Frontal cortex (tissue), 4 donors: ENCODE measurements around the gene TYRP1. TPM values are rescaled to one million over a fixed set of nuclear protein-coding genes. Genes with fewer than 3 reads are reported as not detected.
"Not testable (repeated sequence)": the region's sequence is repeated elsewhere in the genome, so short reads cannot be mapped to it uniquely, and the experiment has no call there.

Source experiments
- DNase-seq, 2 donors: peaks; one replicate each; pipeline ENCODE4 v3.0.0; 2012; ENCODE audit warnings: low spot score in 2 of 2
- FAIRE-seq: peaks from 2 replicates; lab custom pipeline; 2012; peaks lifted over from hg19 to GRCh38; lab: Jason Lieb, UNC
- total RNA-seq: library from RNA; depleted of rRNA; stranded (reverse); fragments of >200 nt; gene quantifications from one replicate; pipeline ENCODE4 v1.2.3, GENCODE V29; 2014
- donor health status: control.
- donor health status: control.
- donor health status: control.

The TYRP1 gene
- total RNA-seq, result 2.4 TPM

DNA sequence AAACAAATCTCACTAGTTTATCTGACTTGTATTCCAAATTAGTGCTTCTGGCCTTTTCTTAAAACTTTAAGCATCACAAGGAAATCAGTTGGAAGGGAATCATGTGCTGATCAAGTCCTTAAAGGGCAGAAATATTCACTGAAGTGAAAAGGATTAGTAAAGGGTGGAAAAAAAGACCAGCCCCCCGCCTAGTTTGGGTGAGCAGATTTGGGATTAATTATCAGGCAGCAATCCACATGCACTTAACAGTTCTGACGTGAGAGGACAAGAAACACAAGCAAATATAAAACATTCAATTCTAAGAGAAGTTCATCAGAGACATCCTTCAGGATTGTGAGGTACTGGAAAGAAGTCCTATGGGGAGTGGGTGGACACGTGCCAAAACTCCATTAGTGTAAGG lies at the start of gene TYRP1:
TSS of gene TYRP1 (plus strand) at position 245 of the 400 bp plus-strand sequence. CDS start 612 bp downstream, outside the sequence.
- FAIRE-seq, result no peak
- no peak for DNase-seq

DNA sequence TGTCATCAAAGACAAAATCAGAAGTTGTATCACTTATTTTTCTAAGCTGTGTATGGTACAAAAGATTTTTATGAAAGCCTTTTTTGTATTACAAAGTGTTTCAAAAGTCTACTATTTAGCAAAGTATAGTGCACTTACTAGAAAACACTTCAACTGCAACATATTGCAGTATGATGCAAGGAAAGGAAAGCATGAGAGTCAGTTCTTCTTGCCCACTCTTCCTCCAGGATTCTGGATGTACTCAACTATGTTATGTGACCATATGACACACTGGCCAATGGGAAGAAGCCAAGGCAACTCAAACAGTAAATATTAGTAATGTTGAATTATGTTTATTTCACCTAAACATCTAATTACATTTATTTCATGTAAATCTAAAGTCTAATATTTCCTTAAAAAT lies 49.5 kb upstream of the TYRP1 start:
- no peak for FAIRE-seq
- no peak for DNase-seq

DNA sequence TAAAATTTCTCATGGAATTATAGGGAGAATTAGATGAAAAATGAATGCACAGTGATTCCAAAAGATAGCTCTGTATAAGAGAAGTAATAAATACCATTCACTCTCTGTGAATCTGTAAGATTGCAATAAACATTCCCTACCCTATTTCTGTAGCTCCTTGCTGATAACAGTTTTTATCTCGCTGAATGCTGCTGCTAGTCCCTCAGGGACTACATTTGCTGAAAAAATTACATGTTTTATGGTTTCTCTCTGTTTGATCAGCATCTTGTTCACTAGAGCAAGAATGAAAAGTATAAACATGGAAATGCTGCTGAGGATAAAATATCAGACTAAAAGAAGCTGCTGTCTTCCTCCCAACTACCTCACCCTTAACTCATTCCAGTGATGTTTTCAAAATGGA lies 44.3 kb upstream of the TYRP1 start:
- no peak for FAIRE-seq
- no peak for DNase-seq

GRCh38 chr9:12651125-12651524 lies 42.1 kb upstream of the TYRP1 start:
- no peak for FAIRE-seq

GRCh38 chr9:12652973-12653372 lies 40.2 kb upstream of the TYRP1 start:
- no peak for DNase-seq
- FAIRE-seq, result no peak

More at GRCh38 chr9:12651125-12651524, 42.1 kb upstream of the TYRP1 start:
- DNase-seq, result no peak

- FAIRE-seq (no peak), DNase-seq (no peak)
Observed at GRCh38 chr9:12656803-12657202, 36.4 kb upstream of the TYRP1 start.

DNA sequence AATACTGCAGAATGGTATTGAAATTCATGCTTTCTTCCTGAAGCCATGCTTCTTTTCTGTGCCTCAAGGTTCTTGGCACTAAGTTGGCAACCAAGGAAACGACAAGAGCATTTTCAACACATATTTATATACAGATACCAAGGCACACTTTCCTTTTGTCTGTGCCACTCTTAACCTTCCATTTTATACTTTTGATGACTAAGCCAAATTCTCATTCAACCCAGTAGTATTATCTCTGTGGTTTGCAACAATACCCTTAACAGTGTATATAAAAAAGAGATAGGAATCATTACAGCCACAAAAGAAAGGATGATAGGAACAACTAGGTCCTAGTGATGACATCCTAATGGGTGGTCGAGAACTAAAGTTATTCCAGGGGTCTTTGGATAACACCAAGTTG lies 36.0 kb upstream of the TYRP1 start:
- FAIRE-seq (no peak), DNase-seq (no peak)

- DNase-seq (no peak), FAIRE-seq (no peak)
Observed at GRCh38 chr9:12657998-12658397, 35.2 kb upstream of the TYRP1 start.

GRCh38 chr9:12658531-12659209 lies 34.5 kb upstream of the TYRP1 start:
- DNase-seq (no peak), FAIRE-seq (no peak)

GRCh38 chr9:12659220-12659619 lies 34.0 kb upstream of the TYRP1 start:
- FAIRE-seq, result no peak

DNA sequence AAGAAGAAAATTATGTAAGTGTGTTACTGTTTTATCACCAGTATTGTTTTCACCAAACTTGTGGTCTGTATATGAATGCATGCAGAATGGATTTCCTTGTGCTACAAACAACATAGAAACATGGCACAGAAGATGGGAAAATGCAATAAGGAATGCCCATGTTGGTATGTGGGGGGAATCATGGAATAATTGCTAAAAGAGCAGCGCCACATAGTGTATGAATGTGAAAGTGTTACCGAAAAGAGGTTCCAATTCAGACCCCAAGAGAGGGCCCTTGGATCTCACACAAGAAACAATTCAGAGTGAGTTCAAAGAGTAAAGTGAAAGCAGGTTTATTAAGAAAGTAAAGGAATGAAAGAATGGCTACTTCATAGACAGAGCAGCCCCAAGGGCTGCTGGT lies 26.4 kb upstream of the TYRP1 start:
- no peak for DNase-seq
- no peak for FAIRE-seq

More at GRCh38 chr9:12659220-12659619, 34.0 kb upstream of the TYRP1 start:
- no peak for DNase-seq

- FAIRE-seq, result no peak
- DNase-seq, result no peak
Observed at GRCh38 chr9:12667892-12668291, 25.3 kb upstream of the TYRP1 start.

GRCh38 chr9:12670006-12670405 lies 23.2 kb upstream of the TYRP1 start:
- DNase-seq (no peak), FAIRE-seq (no peak)

- DNase-seq, result no peak
Observed at GRCh38 chr9:12674961-12675360, 18.2 kb upstream of the TYRP1 start.

DNA sequence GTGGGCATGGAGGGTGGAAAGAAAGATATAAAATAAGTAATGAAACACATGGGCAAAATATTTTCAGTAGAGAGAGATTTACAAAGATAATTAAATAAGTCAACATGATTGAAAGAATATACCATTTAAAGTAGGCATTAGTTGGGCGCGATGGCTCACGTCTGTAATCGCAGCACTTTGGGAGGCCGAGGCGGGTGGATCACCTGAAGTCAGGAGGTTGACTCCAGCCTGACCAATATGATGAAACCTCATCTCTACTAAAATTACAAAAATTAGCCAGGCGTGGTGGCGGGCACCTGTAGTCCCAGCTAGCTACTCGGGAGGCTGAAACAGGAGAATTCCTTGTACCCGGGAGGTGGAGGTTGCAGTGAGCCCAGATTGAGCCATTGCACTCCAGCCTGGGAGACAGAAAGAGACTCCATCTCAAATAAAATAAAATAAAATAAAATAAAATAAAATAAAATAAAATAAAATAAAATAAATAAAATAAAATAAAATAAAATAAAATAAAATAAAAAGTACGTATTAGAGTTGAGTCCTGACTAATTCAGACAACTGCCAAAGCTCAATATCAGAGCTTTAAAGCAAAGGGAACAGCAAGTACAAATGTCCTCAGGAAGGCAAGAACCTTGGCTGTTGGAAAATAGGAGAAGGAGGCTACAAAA lies 15.6 kb upstream of the TYRP1 start:
- not testable (repeated sequence) for DNase-seq, FAIRE-seq

More at GRCh38 chr9:12674961-12675360, 18.2 kb upstream of the TYRP1 start:
- FAIRE-seq, result no peak

DNA sequence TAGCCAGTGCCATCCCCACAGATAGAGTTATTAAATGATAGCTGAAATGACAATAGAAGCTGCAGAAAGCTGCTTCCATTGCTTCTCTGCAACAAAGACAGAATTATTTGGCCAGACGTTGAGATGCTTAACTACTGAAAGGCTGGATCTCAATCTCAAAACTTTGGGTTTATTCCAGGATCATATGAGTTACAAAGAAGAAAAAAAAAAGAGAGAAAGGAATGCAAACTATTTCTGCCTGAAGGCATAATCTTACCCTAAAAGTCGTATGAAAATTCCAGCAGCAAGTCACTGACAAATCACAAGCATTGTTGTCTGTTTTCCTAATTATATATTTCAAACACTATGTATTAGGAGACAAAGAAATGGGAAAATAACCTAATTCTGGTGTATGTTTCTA lies 12.8 kb upstream of the TYRP1 start:
- FAIRE-seq, result no peak
- no peak for DNase-seq

DNA sequence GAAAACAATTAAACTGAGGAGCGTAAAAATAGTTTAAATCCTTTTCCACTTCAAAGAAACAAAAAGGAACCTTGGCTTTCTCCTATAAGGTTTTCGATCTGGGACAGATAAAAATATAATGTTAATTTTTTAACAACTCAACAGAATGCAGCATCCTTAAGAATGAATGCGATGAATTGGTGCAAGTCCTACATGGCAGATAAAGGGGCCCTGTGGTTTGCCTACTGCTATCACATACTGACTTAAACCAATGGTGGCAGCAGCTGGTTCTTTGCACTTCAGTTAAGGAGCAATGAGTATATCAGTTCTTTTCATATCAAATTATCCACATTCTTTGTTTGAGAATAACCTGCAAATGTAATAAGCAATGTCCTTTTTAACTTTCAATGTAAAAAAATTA lies 12.4 kb upstream of the TYRP1 start:
- DNase-seq (no peak), FAIRE-seq (no peak)

GRCh38 chr9:12681620-12682019 lies 11.6 kb upstream of the TYRP1 start:
- no peak for FAIRE-seq

DNA sequence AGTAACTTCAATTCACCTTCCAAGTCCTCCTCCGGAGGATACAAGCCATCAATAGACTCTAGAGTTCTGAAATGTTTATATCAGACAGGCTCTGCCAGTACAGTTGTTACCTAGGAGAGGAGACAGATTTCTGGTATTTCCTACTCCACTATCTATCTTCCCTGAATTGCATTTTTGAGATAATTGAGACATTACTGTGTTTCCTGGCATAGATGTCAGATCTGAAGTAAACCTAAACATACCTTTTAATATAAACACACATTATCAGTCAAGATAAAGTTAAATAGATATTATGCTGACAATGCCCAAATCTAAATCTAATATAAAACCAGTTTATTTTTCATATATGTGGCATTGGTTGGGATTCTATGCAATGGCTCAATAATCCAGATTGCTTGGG lies 8.2 kb upstream of the TYRP1 start:
- FAIRE-seq (no peak), DNase-seq (no peak)

More at GRCh38 chr9:12681620-12682019, 11.6 kb upstream of the TYRP1 start:
- DNase-seq, result no peak

GRCh38 chr9:12689233-12689632 lies 4.0 kb upstream of the TYRP1 start:
- no peak for DNase-seq
- no peak for FAIRE-seq

DNA sequence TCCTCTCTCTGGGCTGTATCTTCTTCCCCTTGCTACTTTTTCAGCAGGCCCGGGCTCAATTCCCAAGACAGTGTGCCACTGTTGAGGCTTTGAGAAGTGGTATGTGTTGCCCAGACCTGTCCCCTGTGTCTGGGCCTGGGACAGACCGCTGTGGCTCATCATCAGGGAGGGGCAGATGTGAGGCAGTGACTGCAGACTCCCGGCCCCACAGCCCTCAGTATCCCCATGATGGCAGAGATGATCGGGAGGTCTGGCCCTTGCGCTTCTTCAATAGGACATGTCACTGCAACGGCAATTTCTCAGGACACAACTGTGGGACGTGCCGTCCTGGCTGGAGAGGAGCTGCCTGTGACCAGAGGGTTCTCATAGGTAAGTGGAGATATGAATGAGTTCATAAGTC lies 828 bp downstream of the TYRP1 start:
- DNase-seq (no peak), FAIRE-seq (no peak)

GRCh38 chr9:12695474-12695873 lies 2.3 kb downstream of the TYRP1 start:
- FAIRE-seq, result no peak
- no peak for DNase-seq
